Aorta (tissue), 5 donors: ENCODE data around the gene LTBR. TPM values are rescaled to one million over a fixed set of nuclear protein-coding genes. Genes with fewer than 3 reads are reported as not detected.

Experiments
- ATAC-seq: fragments of 200-7000 bp; cut with Tn5 transposase; one replicate; pipeline ENCODE4 v1.9.1; 2022; ENCODE audit warnings: moderate library complexity; ENCODE audit not compliant: low FRiP score
- DNase-seq, 2 donors: peaks; one replicate each; pipeline ENCODE4 v3.0.0-alpha.2; 2020
- H3K27ac ChIP-seq, 2 donors: one replicate each; pipeline ENCODE4 v1.5.1; 2013; ENCODE audit warnings: low read length in 2 of 2, mild to moderate bottlenecking in 2 of 2, moderate library complexity in 2 of 2, control low read depth in 1 of 2, inconsistent platforms in 1 of 2, low read depth in 1 of 2
- H3K27me3 ChIP-seq, 2 donors: one replicate each; pipeline ENCODE4 v1.6.1; 2013; ENCODE audit warnings: control low read depth in 1 of 2, low read length in 1 of 2, mild to moderate bottlenecking in 1 of 2, moderate library complexity in 1 of 2; ENCODE audit not compliant: insufficient read depth in 2 of 2, control insufficient read depth in 1 of 2
- H3K36me3 ChIP-seq, 2 donors: one replicate each; pipeline ENCODE4 v1.6.1; 2013; ENCODE audit warnings: control low read depth in 1 of 2, low read length in 1 of 2, mild to moderate bottlenecking in 1 of 2; ENCODE audit not compliant: insufficient read depth in 2 of 2, control insufficient read depth in 1 of 2
- H3K4me1 ChIP-seq, 2 donors: one replicate each; pipeline ENCODE4 v1.6.1; 2013; ENCODE audit warnings: low read length in 2 of 2, control low read depth in 1 of 2, mild to moderate bottlenecking in 1 of 2, moderate library complexity in 1 of 2; ENCODE audit not compliant: insufficient read depth in 2 of 2, control insufficient read depth in 1 of 2
- H3K4me3 ChIP-seq, 2 donors: one replicate each; pipeline ENCODE4 v1.5.1; 2013; ENCODE audit warnings: low read length in 2 of 2, control low read depth in 1 of 2, mild to moderate bottlenecking in 1 of 2
- H3K9me3 ChIP-seq: one replicate; pipeline ENCODE4 v1.6.1; 2013; ENCODE audit warnings: mild to moderate bottlenecking, low read length; ENCODE audit not compliant: control insufficient read depth
- WGBS, 2 donors: extraction: QIAGEN DNeasy Blood & Tissue Kit; methylation state at CpG; one replicate each; pipeline ENCODE4 v1.1.7; 2013; 5-methylcytosine and 5-hydroxymethylcytosine counted together
- intact Hi-C, 2 donors: fragments of 100-400 bp; cut with DNase I; formaldehyde crosslinking; loops; one replicate each; pipeline versions ENCODE4 v1.14.2 to v1.15.0; 2022
- polyA plus RNA-seq, 2 donors: library from polyadenylated mRNA; stranded (reverse); fragments of 200-250 nt; gene quantifications; one replicate each; pipeline ENCODE4 v1.2.3, GENCODE V29; 2013
- total RNA-seq, 2 donors: library from RNA; stranded (reverse); fragmentation: NEBNext Ultra II Directional; extraction: Animal tissue kit (Norgen Biotek cat#: 25700); gene quantifications; one replicate each; pipeline ENCODE4 v1.2.1, GENCODE V29; 2021
- donor health status: healthy with polysubstance abuse.
- donor health status: Bipolar disorder and iron deficiency.
- donor health status: DM: no; HTN: no; CAD: no.
- donor health status: DM: no; HTN: no; CAD: no.
- donor health status: DM: yes; HTN: yes; CAD: no.

LTBR gene
- total and polyA plus RNA-seq, 4 donors: 20.5 to 103 (median 85.5) TPM

GRCh38 chr12:6352193-6353173 lies 31.5 kb upstream of the LTBR start:
- DNase-seq (no peak), ATAC-seq (peak; percentile 24)
- Histone ChIP-seq H3K4me3 (no peak overlapping the region), H3K4me1 (no peaks in the 10 kb centered on the region), H3K27ac (no peak overlapping the region), H3K36me3 (no peaks in the 10 kb centered on the region), H3K27me3 (no peaks in the 10 kb centered on the region), H3K9me3 (no peaks in the 10 kb centered on the region)
- intact Hi-C loops: no loop called here
- WGBS, 2 donors: 73 to 75% methylated on average over 8 to 9 of the region's 9 CpGs

GRCh38 chr12:6354495-6355393 lies 29.2 kb upstream of the LTBR start:
- Histone ChIP-seq H3K27ac (no peak overlapping the region), H3K9me3 (no peaks in the 10 kb centered on the region), H3K4me3 (no peak overlapping the region), H3K4me1 (no peaks in the 10 kb centered on the region), H3K36me3 (no peaks in the 10 kb centered on the region), H3K27me3 (no peaks in the 10 kb centered on the region)
- DNase-seq: no peak
- intact Hi-C loops: no loop called here
- 94 to 97% methylated on average over 10 of the region's 10 CpGs for WGBS, 2 donors
- no peak for ATAC-seq

GRCh38 chr12:6355491-6356373 lies 28.2 kb upstream of the LTBR start:
- ATAC-seq: no peak
- no peaks in the 10 kb centered on the region for H3K4me1 ChIP-seq

GRCh38 chr12:6356374-6356820 lies 27.6 kb upstream of the LTBR start:
- DNase-seq (no peak), ATAC-seq (no peak)
- 90 to 92% methylated on average over 5 of the region's 5 CpGs for WGBS, 2 donors
- H3K27me3 ChIP-seq: no peaks in the 10 kb centered on the region
- no peak overlapping the region for H3K4me3 ChIP-seq
- no peak overlapping the region for H3K27ac ChIP-seq
- no peaks in the 10 kb centered on the region for H3K4me1 ChIP-seq
- no peaks in the 10 kb centered on the region for H3K36me3 ChIP-seq
- H3K9me3 ChIP-seq: no peaks in the 10 kb centered on the region
- intact Hi-C loops: no loop called here

More at GRCh38 chr12:6355491-6356373, 28.2 kb upstream of the LTBR start:
- H3K9me3 ChIP-seq: no peaks in the 10 kb centered on the region
- DNase-seq: no peak
- intact Hi-C loops: no loop called here
- no peak overlapping the region for H3K27ac ChIP-seq
- WGBS, 2 donors: 76 to 83% methylated on average over 8 of the region's 8 CpGs
- no peak overlapping the region for H3K4me3 ChIP-seq
- no peaks in the 10 kb centered on the region for H3K36me3 ChIP-seq
- no peaks in the 10 kb centered on the region for H3K27me3 ChIP-seq

GRCh38 chr12:6358881-6359280 lies 25.1 kb upstream of the LTBR start:
- H3K36me3 ChIP-seq: no peaks in the 10 kb centered on the region
- no peak overlapping the region for H3K4me3 ChIP-seq
- H3K4me1 ChIP-seq: no peaks in the 10 kb centered on the region
- H3K9me3 ChIP-seq: no peaks in the 10 kb centered on the region
- no peak overlapping the region for H3K27ac ChIP-seq
- no peaks in the 10 kb centered on the region for H3K27me3 ChIP-seq
- intact Hi-C loops: no loop called here
- DNase-seq (no peak), ATAC-seq (no peak)
- 71 to 86% methylated on average over 1 of the region's 1 CpG for WGBS, 2 donors

GRCh38 chr12:6360080-6360571 lies 23.8 kb upstream of the LTBR start:
- intact Hi-C loops: no loop called here
- H3K27ac ChIP-seq: no peak overlapping the region
- no peak overlapping the region for H3K4me3 ChIP-seq
- no peaks in the 10 kb centered on the region for H3K9me3 ChIP-seq
- H3K36me3 ChIP-seq: no peaks in the 10 kb centered on the region
- 88 to 91% methylated on average over 7 of the region's 7 CpGs for WGBS, 2 donors
- no peaks in the 10 kb centered on the region for H3K27me3 ChIP-seq
- no peak for DNase-seq
- no peak for ATAC-seq
- H3K4me1 ChIP-seq: no peaks in the 10 kb centered on the region

GRCh38 chr12:6360578-6361490 lies 23.1 kb upstream of the LTBR start:
- Histone ChIP-seq H3K4me1 (no peaks in the 10 kb centered on the region), H3K4me3 (no peak overlapping the region), H3K9me3 (no peaks in the 10 kb centered on the region), H3K27ac (no peak overlapping the region), H3K36me3 (no peaks in the 10 kb centered on the region), H3K27me3 (no peaks in the 10 kb centered on the region)
- ATAC-seq (no peak), DNase-seq (no peak)
- 75 to 76% methylated on average over 11 of the region's 11 CpGs for WGBS, 2 donors
- intact Hi-C loops: no loop called here
